PFSK-1 (cell line): Measurements from ENCODE around the gene RASGRP2.
A peak's percentile ranks its signal among the peaks of the same experiment; 100 is the strongest.

Experiments used
- FOXP2 ChIP-seq: optimal IDR thresholded peaks from 2 replicates; pipeline ENCODE3; 2011; ENCODE audit warnings: borderline replicate concordance, control low read depth, inconsistent platforms; ENCODE audit not compliant: insufficient read depth; ENCODE audit errors: extremely low read length, extremely low read depth
- POLR2AphosphoS5 ChIP-seq: IDR thresholded peaks from 2 replicates; pipeline ENCODE4 v1.6.1; 2012; ENCODE audit warnings: low read depth, mild to moderate bottlenecking, control low read depth, low read length, moderate library complexity
- SIN3A ChIP-seq: IDR thresholded peaks from 2 replicates; pipeline ENCODE4 v1.6.1; 2012; ENCODE audit warnings: mild to moderate bottlenecking, low read length, moderate library complexity, borderline replicate concordance; ENCODE audit not compliant: insufficient read depth
- TAF1 ChIP-seq: IDR thresholded peaks from 2 replicates; pipeline ENCODE4 v1.6.1; 2012; ENCODE audit warnings: low read length, control low read depth, borderline replicate concordance; ENCODE audit not compliant: insufficient read depth
- TF ChIP-seq, protein P1 (sequence below), 2 experiments: IDR thresholded peaks; 2 replicates each; pipeline versions ENCODE4 v1.6.1 to v1.8.0; 2011 to 2012; ENCODE audit warnings: low read depth in 2 of 2, low read length in 2 of 2, control low read depth in 1 of 2, inconsistent platforms in 1 of 2, mild to moderate bottlenecking in 1 of 2, moderate library complexity in 1 of 2; ENCODE audit not compliant: insufficient read depth in 1 of 2

Gene RASGRP2

DNA sequence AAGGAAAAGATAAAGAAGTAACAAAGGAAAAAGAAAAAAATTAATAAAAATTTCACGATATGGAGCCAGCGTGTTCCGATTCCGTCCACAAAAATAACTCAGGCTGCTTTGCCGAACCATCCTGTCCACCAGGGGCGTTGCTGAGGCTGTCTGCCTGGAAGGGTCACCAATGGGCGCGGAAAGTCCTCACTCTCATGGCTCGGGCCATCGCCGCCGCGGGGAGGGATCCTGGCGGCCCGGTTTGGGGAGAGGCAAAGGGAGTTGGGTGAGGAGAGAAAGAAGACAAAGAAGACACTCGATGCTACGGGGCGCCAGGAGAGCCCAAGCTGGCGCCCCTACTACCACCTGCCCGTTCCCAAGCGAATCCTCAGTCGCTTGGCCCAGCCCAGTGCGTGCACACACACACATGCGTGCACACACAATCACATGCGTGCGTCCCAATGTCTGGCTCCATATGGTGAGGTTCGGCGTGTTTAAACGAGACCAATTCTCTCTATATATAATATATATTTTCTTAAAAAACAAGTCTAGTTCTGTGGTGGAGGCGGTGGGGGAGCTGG, 21.4 kb upstream of the RASGRP2 start:
- TF ChIP-seq, protein P1, sequence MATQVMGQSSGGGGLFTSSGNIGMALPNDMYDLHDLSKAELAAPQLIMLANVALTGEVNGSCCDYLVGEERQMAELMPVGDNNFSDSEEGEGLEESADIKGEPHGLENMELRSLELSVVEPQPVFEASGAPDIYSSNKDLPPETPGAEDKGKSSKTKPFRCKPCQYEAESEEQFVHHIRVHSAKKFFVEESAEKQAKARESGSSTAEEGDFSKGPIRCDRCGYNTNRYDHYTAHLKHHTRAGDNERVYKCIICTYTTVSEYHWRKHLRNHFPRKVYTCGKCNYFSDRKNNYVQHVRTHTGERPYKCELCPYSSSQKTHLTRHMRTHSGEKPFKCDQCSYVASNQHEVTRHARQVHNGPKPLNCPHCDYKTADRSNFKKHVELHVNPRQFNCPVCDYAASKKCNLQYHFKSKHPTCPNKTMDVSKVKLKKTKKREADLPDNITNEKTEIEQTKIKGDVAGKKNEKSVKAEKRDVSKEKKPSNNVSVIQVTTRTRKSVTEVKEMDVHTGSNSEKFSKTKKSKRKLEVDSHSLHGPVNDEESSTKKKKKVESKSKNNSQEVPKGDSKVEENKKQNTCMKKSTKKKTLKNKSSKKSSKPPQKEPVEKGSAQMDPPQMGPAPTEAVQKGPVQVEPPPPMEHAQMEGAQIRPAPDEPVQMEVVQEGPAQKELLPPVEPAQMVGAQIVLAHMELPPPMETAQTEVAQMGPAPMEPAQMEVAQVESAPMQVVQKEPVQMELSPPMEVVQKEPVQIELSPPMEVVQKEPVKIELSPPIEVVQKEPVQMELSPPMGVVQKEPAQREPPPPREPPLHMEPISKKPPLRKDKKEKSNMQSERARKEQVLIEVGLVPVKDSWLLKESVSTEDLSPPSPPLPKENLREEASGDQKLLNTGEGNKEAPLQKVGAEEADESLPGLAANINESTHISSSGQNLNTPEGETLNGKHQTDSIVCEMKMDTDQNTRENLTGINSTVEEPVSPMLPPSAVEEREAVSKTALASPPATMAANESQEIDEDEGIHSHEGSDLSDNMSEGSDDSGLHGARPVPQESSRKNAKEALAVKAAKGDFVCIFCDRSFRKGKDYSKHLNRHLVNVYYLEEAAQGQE (IDR thresholded peaks at IDR 0.05; ENCODE audit: insufficient read depth in 1 of 2, low read depth in 2 of 2, low read length in 2 of 2): no peak
- peak; percentile 6; the same call in 1 of the 2 replicates for TF ChIP-seq POLR2AphosphoS5
- TF ChIP-seq TAF1: no peak
- TF ChIP-seq FOXP2: no peak
- no peak for TF ChIP-seq SIN3A

DNA sequence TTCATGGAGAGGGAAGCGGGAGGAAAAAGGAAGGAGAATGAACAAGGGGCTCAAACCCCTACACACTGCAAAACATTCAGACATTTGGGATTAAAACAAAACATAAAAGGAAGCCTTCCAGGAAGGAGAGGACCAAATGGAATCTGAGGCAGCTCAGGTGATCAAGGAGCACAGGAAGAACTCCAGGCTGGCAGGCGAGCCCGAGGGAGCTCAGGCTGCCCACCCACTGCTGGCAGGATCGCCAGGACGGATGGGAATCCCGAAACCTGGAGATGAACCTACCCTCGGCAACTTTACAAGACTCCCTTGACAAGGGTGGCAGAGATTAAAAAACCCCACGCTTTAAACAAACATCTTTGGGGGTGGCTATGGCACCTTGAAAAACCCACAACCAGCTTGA, 20.8 kb upstream of the RASGRP2 start:
- TF ChIP-seq SIN3A (no peak), FOXP2 (no peak)

DNA sequence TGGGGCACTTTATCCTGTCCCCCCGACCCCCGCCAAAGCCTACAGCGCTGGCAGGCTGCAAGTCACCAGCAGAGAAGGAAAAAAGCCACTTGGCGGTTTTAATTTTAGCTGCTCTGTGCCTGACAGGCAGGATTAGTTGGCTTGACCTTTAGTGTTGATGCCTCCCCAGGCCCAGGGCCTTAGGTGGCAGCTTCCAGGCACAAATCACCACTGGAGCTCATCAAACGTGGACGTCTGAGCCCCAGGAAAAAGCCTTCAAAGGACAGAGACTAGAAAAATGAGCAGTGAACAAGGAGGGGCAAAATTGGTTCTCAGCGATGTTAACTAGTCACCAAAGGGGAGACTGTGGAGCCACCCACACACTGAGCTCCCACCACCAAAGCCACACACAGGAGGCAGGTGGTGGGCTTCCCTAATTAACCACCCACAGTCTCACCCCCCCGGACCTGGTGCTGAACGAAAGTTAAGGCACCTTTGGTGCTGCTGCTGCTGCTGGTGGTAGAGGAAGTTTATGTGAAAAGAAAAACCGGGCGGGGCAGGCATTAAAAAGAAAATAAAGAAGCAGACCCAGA, 20.2 kb upstream of the RASGRP2 start:
- no peak; the same call in 1 of the 2 replicates for TF ChIP-seq POLR2AphosphoS5
- TF ChIP-seq, protein P1 (IDR thresholded peaks at IDR 0.05; ENCODE audit: insufficient read depth in 1 of 2, low read depth in 2 of 2, low read length in 2 of 2): no peak
- no peak for TF ChIP-seq FOXP2
- no peak for TF ChIP-seq TAF1
- no peak for TF ChIP-seq SIN3A

DNA sequence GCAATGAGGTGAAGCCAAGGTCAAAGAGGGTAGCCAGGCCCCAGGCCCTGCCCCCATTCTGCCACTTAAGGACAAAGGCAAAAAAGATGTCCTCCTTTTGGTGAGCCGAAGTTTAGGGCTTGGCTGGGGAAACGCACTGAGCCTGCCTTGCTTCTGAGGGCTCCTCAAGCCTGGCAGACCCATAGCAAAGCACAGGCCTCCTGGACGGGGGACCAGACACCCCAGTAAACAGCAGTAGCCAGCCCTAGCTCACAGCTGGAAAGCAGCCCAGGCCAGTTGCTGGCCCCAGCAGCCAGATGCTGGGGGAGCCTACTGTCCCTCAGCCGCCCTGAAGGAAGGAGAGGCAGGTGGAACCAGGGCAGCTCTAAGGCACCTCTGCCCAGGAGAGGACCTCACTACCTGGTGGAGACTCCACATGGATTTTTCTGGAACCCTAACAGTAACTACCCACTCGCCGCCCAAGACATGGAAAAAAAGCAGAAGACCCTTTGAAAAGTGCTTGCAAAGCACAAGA, 19.6 kb upstream of the RASGRP2 start:
- TF ChIP-seq, protein P1 (IDR thresholded peaks at IDR 0.05; ENCODE audit: insufficient read depth in 1 of 2, low read depth in 2 of 2, low read length in 2 of 2): no peak
- no peak for TF ChIP-seq TAF1
- TF ChIP-seq SIN3A: no peak
- TF ChIP-seq FOXP2: no peak
- TF ChIP-seq POLR2AphosphoS5: no peak

DNA sequence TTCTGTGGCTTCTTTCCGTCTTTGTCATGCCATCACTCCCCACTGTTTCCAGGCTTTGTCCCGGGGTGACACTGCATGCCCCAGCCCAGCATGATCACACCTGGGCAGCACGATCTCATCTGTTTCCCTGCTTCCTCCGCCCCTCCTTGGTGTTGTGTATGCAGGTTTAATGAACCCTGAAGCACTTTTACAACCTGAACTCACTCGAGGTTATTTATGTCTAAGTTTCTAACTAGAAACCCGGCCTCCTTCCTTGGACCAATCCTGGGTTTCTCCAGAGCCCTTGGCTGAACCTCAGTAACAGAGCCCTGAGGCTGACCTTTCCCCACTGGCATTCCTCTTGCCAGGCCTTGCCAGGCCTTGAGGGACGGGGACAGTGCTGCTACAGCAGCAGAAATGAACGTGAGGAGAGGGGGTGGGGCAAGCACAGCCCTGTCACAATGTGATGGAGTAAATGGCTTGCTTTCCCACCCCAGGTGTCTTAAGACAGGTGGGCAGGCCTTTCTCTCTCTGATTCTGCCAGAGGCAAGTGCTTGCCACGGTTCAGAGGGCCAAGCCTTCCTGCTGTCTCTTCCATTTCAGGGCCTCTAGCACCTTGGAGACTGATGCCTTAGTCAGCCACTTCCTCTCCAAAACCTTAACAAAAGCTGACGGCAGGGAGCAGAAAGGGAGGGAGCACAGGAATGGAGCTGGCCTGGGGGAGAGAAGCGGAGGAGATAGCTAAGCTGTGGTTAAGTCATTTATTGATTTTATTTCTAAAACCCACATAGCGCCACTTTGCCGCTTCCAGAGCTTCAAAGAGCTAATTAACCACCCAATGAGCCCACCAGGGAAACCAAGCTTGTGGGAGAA, 19.0 kb upstream of the RASGRP2 start:
- TF ChIP-seq TAF1 (no peak), FOXP2 (no peak), SIN3A (no peak), POLR2AphosphoS5 (no peak)
- TF ChIP-seq, protein P1 (IDR thresholded peaks at IDR 0.05; ENCODE audit: insufficient read depth in 1 of 2, low read depth in 2 of 2, low read length in 2 of 2): no peak; a peak in 1 of 4 replicates
